ENCODE results near the gene NTSR2.

- no peak for TF ChIP-seq CTCF (IDR thresholded peaks at IDR 0.05)
- TF ChIP-seq, protein P1, sequence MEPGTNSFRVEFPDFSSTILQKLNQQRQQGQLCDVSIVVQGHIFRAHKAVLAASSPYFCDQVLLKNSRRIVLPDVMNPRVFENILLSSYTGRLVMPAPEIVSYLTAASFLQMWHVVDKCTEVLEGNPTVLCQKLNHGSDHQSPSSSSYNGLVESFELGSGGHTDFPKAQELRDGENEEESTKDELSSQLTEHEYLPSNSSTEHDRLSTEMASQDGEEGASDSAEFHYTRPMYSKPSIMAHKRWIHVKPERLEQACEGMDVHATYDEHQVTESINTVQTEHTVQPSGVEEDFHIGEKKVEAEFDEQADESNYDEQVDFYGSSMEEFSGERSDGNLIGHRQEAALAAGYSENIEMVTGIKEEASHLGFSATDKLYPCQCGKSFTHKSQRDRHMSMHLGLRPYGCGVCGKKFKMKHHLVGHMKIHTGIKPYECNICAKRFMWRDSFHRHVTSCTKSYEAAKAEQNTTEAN (CRISPR knock-in tag; IDR thresholded peaks at IDR 0.05), result no peak
- TF ChIP-seq, protein P2, sequence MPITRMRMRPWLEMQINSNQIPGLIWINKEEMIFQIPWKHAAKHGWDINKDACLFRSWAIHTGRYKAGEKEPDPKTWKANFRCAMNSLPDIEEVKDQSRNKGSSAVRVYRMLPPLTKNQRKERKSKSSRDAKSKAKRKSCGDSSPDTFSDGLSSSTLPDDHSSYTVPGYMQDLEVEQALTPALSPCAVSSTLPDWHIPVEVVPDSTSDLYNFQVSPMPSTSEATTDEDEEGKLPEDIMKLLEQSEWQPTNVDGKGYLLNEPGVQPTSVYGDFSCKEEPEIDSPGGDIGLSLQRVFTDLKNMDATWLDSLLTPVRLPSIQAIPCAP (CRISPR knock-in tag; IDR thresholded peaks at IDR 0.05), result no peak
- TF ChIP-seq RELA (CRISPR knock-in tag; IDR thresholded peaks at IDR 0.05; ENCODE audit: borderline replicate concordance), result no peak
Measured at GRCh38 chr2:11656252-11656651, 13.7 kb downstream of the NTSR2 start.

All from WTC11 (cell line).